Measurements from ENCODE around the gene SLC25A40.
A peak's percentile ranks its signal among the peaks of the same experiment; 100 is the strongest.
"Not testable (repeated sequence)": the region's sequence is repeated elsewhere in the genome, so short reads cannot be mapped to it uniquely, and the experiment has no call there.

Gene SLC25A40

GRCh38 chr7:87870471-87870870, 5.7 kb downstream of the SLC25A40 start:
- DNase-seq = no peak

- DNase-seq = not testable (repeated sequence)
Observed at GRCh38 chr7:87866533-87866932, 9.6 kb downstream of the SLC25A40 start.

- DNase-seq = no peak
Observed at GRCh38 chr7:87866089-87866488, 10.1 kb downstream of the SLC25A40 start.

- peak in 2 of 3 donors; percentile 29 for DNase-seq
Observed at GRCh38 chr7:87858417-87859100, 17.6 kb downstream of the SLC25A40 start.

- no peak for DNase-seq
Observed at GRCh38 chr7:87853237-87853864, 22.8 kb downstream of the SLC25A40 start.

- DNase-seq = peak; percentile 59 to 65 (median 62)
Observed at GRCh38 chr7:87852306-87852705, 23.9 kb downstream of the SLC25A40 start.

- DNase-seq = no peak
Observed at GRCh38 chr7:87850836-87851593, 25.1 kb downstream of the SLC25A40 start.

GRCh38 chr7:87837597-87837996, 38.6 kb downstream of the SLC25A40 start:
- DNase-seq = no peak

GRCh38 chr7:87833130-87833529, 43.0 kb downstream of the SLC25A40 start:
- no peak for DNase-seq

GRCh38 chr7:87831097-87831496, 45.1 kb downstream of the SLC25A40 start:
- DNase-seq = no peak

- DNase-seq = not testable (repeated sequence)
Observed at GRCh38 chr7:87828383-87828782, 47.8 kb downstream of the SLC25A40 start.

- not testable (repeated sequence) for DNase-seq
Observed at GRCh38 chr7:87825369-87825768, 50.8 kb downstream of the SLC25A40 start.

- not testable (repeated sequence) for DNase-seq
Observed at GRCh38 chr7:87822056-87822455, 54.1 kb downstream of the SLC25A40 start.

- DNase-seq = no peak
Observed at GRCh38 chr7:87818336-87818735, 57.8 kb downstream of the SLC25A40 start.

- DNase-seq = no peak
Observed at GRCh38 chr7:87816389-87816788, 59.8 kb downstream of the SLC25A40 start.

- no peak for DNase-seq
Observed at GRCh38 chr7:87810726-87811125, 65.4 kb downstream of the SLC25A40 start.

- DNase-seq = no peak
Observed at GRCh38 chr7:87810130-87810529, 66.0 kb downstream of the SLC25A40 start.

- DNase-seq = no peak
Observed at GRCh38 chr7:87806150-87806549, 70.0 kb downstream of the SLC25A40 start.

- DNase-seq = peak; percentile 49 to 69 (median 67)
Observed at GRCh38 chr7:87797798-87798403, 78.3 kb downstream of the SLC25A40 start.

GRCh38 chr7:87797395-87797794, 78.8 kb downstream of the SLC25A40 start:
- peak in 1 of 3 donors; percentile 4 for DNase-seq

- DNase-seq = no peak
Observed at GRCh38 chr7:87785368-87785995, 90.7 kb downstream of the SLC25A40 start.

GRCh38 chr7:87784424-87784823, 91.7 kb downstream of the SLC25A40 start:
- no peak for DNase-seq
